Measurements from ENCODE around the gene EPB41L1. TPM values are rescaled to one million over a fixed set of nuclear protein-coding genes. Genes with fewer than 3 reads are reported as not detected.

The EPB41L1 gene
- total and polyA plus RNA-seq, 4 experiments from 2014 or later, result 0.17 to 0.30 TPM; not detected in 2

DNA sequence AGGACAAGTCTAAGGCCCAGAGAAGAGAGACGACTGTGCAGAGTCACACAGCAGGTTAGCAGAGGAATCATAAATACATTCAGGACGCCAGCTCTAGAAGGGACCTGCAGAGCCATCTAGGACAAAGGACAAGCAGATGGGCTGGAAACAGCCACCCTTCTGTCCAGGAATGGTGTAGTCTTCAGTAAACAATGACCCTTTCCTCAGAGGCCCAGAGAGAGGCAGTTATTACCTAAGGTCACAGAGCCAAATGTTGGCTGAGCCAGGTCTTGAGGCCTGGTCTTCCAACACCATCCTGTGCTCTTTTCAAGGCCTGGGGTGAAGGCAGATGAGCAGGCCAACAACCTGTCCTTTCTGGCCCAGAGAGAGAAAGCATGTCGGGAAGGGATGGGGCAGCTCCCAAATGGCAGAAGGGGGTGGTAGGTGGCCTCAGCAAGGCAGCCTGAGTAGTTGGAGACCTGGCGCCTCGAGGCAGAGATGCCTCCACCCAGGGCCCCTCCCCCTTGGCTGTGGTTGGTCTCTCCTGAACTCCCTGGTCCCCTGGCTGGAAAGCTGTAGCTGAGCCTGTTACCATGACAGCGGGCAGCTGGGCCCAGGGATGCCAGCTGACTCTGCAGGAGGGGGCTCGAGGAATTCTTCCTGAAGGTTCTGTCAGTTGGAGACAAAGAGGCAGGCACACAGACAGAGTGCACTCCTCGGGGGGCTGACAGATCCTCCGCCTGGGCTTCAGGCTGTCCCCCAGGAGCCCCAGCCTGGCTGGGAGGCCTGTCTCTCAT is 24.8 kb downstream of the EPB41L1 start:
- Histone ChIP-seq H3K4me3 (ENCODE audit: low read length in 2 of 2) (no peak overlapping the region), H3K27ac (ENCODE audit: low read depth, low read length) (no peak overlapping the region), H3K9me3 (ENCODE audit: control insufficient read depth in 1 of 2, low read length in 2 of 2) (no peaks in the 10 kb centered on the region), H3K4me1 (ENCODE audit: insufficient read depth, low read length) (no peaks in the 10 kb centered on the region), H3K36me3 (ENCODE audit: insufficient read depth, low read length) (no peaks in the 10 kb centered on the region), H3K27me3 (ENCODE audit: insufficient read depth, low read length) (no peaks in the 10 kb centered on the region)
- Mint-ChIP-seq H3K27ac (no peak overlapping the region), H3K36me3 (no peaks in the 10 kb centered on the region), H3K27me3 (peaks cover 0 to 4% of the 10 kb centered on the region in 2 donors), H3K4me3 (no peak overlapping the region), H3K9me3 (no peaks in the 10 kb centered on the region), H3K4me1 (no peaks in the 10 kb centered on the region)
- DNase-seq, result no peak
- POLR2A ChIA-PET (ENCODE audit: partially characterized antibody), result no interaction called here
- CTCF ChIA-PET (ENCODE audit: partially characterized antibody), result interaction anchor here (1.3 kb wide), 1 partner anchor 23 kb away, joined by 4 read pairs; no protein-coding TSS in a partner anchor
- intact Hi-C loops (cut with micrococcal nuclease), result no loop called here

- Histone ChIP-seq H3K27me3 (ENCODE audit: insufficient read depth, low read length) (no peaks in the 10 kb centered on the region), H3K4me1 (ENCODE audit: insufficient read depth, low read length) (no peaks in the 10 kb centered on the region), H3K9me3 (ENCODE audit: control insufficient read depth in 1 of 2, low read length in 2 of 2) (no peaks in the 10 kb centered on the region), H3K36me3 (ENCODE audit: insufficient read depth, low read length) (no peaks in the 10 kb centered on the region), H3K4me3 (ENCODE audit: low read length in 2 of 2) (no peak overlapping the region), H3K27ac (ENCODE audit: low read depth, low read length) (no peak overlapping the region)
- DNase-seq, result no peak
- peaks cover 0 to 4% of the 10 kb centered on the region in 2 donors for H3K27me3 Mint-ChIP-seq
- no peaks in the 10 kb centered on the region for H3K4me1 Mint-ChIP-seq
- CTCF ChIA-PET (ENCODE audit: partially characterized antibody), result interaction anchor here (1.3 kb wide), 2 partner anchors 19 to 22 kb away, joined by 3 to 4 read pairs; no protein-coding TSS in a partner anchor
- peak overlapping the region in 1 of 7 donors; percentile 15 for H3K27ac Mint-ChIP-seq
- no peak overlapping the region for H3K4me3 Mint-ChIP-seq
- POLR2A ChIA-PET (ENCODE audit: partially characterized antibody), result no interaction called here
- H3K9me3 Mint-ChIP-seq, result no peaks in the 10 kb centered on the region
- H3K36me3 Mint-ChIP-seq, result no peaks in the 10 kb centered on the region
- intact Hi-C loops (cut with micrococcal nuclease), result no loop called here
These were observed 25.8 kb downstream of the EPB41L1 start for GRCh38 chr20:36180323-36180722.

DNA sequence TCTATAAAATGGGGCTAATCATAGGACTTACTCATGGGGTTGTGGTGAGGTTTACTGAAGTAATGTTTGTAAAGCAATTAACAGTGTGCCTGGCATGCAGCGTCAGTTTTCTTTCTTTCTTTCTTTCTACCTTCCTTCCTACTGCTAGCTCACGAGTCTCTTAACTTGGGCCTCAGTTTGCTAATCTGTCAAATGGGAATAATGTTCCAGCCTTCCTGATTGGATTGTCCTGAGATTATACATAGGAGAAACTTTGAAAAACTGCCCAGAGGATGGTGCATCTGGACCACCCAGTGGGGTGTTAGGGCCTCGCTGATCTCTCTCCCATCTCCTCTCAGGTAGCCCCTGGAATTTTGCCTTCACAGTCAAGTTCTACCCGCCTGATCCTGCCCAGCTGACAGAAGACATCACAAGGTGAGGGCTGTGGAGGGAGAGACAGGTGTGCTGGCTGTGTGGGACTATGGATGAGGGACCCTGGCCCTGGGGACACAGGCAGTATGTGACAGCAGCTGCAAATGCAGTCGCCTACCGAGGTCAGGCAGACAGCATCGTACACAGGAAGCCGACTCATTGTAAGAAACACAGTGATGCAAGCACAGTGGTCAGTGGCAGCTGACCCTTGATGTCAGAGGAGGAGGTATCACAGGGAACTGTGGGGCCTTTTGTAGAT is 27.5 kb downstream of the EPB41L1 start:
- intact Hi-C loops (cut with micrococcal nuclease), result no loop called here
- Histone ChIP-seq H3K27ac (ENCODE audit: low read depth, low read length) (no peak overlapping the region), H3K36me3 (ENCODE audit: insufficient read depth, low read length) (no peaks in the 10 kb centered on the region), H3K9me3 (ENCODE audit: control insufficient read depth in 1 of 2, low read length in 2 of 2) (no peaks in the 10 kb centered on the region), H3K4me1 (ENCODE audit: insufficient read depth, low read length) (no peaks in the 10 kb centered on the region), H3K4me3 (ENCODE audit: low read length in 2 of 2) (no peak overlapping the region), H3K27me3 (ENCODE audit: insufficient read depth, low read length) (no peaks in the 10 kb centered on the region)
- Mint-ChIP-seq H3K36me3 (no peaks in the 10 kb centered on the region), H3K9me3 (no peaks in the 10 kb centered on the region), H3K27me3 (no peaks in the 10 kb centered on the region), H3K27ac (peak overlapping the region in 1 of 7 donors; percentile 49), H3K4me3 (no peak overlapping the region), H3K4me1 (no peaks in the 10 kb centered on the region)
- ChIA-PET POLR2A (ENCODE audit: partially characterized antibody) (no interaction called here), CTCF (ENCODE audit: partially characterized antibody) (interaction anchor here (0.9 kb wide), 1 partner anchor 18 kb away, joined by 3 read pairs; no protein-coding TSS in a partner anchor)
- DNase-seq, result no peak

- ChIA-PET CTCF (ENCODE audit: partially characterized antibody) (interaction anchor here (0.9 kb wide), 1 partner anchor 17 kb away, joined by 3 read pairs; no protein-coding TSS in a partner anchor), POLR2A (ENCODE audit: partially characterized antibody) (no interaction called here)
- H3K27ac ChIP-seq (ENCODE audit: low read depth, low read length), result no peak overlapping the region
- no peaks in the 10 kb centered on the region for H3K4me1 Mint-ChIP-seq
- H3K27me3 Mint-ChIP-seq, result no peaks in the 10 kb centered on the region
- no peak overlapping the region for H3K4me3 ChIP-seq (ENCODE audit: low read length in 2 of 2)
- no peaks in the 10 kb centered on the region for H3K9me3 ChIP-seq (ENCODE audit: control insufficient read depth in 1 of 2, low read length in 2 of 2)
- H3K36me3 ChIP-seq (ENCODE audit: insufficient read depth, low read length), result no peaks in the 10 kb centered on the region
- H3K9me3 Mint-ChIP-seq, result no peaks in the 10 kb centered on the region
- H3K27ac Mint-ChIP-seq, result no peak overlapping the region
- no peak overlapping the region for H3K4me3 Mint-ChIP-seq
- no peaks in the 10 kb centered on the region for H3K4me1 ChIP-seq (ENCODE audit: insufficient read depth, low read length)
- H3K27me3 ChIP-seq (ENCODE audit: insufficient read depth, low read length), result no peaks in the 10 kb centered on the region
- H3K36me3 Mint-ChIP-seq, result no peaks in the 10 kb centered on the region
- no peak for DNase-seq
- intact Hi-C loops (cut with micrococcal nuclease), result no loop called here
These were observed 28.1 kb downstream of the EPB41L1 start for GRCh38 chr20:36182604-36183154.

DNA sequence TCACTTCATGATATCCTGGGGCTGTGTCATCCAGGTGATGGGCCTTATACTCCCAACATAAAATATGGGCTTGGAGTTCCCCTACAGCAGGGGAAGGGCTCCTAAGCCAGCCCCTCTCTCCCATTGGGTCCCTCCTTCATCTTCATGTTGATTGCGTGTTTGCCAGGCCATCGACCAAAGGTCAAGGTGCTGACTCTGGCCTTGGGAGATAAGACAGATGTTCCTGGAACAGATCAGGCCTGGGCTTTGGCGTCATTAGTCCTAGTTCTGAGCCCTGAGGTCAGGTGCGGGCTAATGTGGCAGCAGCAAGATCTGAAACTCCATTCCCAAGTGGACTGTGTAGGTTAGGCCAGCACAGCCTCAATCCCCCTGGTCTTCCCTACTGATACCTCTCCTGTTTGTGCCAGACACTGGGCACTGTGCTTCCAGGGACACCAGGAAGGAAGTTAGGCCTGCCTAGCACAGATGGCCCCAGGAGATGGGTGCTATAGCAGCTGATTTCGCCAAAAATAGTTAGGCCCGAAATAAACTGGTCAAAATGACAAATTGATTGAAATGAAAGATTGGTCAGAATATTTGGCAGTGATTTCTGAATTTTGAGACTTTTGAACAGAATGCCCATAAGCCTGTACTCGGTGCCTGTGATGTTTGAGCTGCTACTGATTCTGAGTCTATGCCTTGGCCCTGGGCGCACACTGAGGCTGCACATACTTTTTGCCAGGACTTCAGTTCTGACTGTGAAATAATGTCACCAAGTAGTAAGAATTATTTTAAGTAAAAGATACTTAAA is 28.8 kb downstream of the EPB41L1 start:
- H3K36me3 Mint-ChIP-seq, result no peaks in the 10 kb centered on the region
- H3K4me3 ChIP-seq (ENCODE audit: low read length in 2 of 2), result no peak overlapping the region
- intact Hi-C loops (cut with micrococcal nuclease), result no loop called here
- no peaks in the 10 kb centered on the region for H3K9me3 ChIP-seq (ENCODE audit: control insufficient read depth in 1 of 2, low read length in 2 of 2)
- CTCF ChIA-PET (ENCODE audit: partially characterized antibody), result interaction anchor here (0.9 to 2.1 kb wide), 2 partner anchors 16 to 17 kb away, joined by 3 to 11 read pairs; no protein-coding TSS in a partner anchor
- no peak overlapping the region for H3K27ac Mint-ChIP-seq
- POLR2A ChIA-PET (ENCODE audit: partially characterized antibody), result no interaction called here
- no peak overlapping the region for H3K27ac ChIP-seq (ENCODE audit: low read depth, low read length)
- H3K4me3 Mint-ChIP-seq, result no peak overlapping the region
- H3K36me3 ChIP-seq (ENCODE audit: insufficient read depth, low read length), result no peaks in the 10 kb centered on the region
- DNase-seq, result no peak
- H3K4me1 ChIP-seq (ENCODE audit: insufficient read depth, low read length), result no peaks in the 10 kb centered on the region
- no peaks in the 10 kb centered on the region for H3K4me1 Mint-ChIP-seq
- H3K27me3 Mint-ChIP-seq, result no peaks in the 10 kb centered on the region
- no peaks in the 10 kb centered on the region for H3K9me3 Mint-ChIP-seq
- no peaks in the 10 kb centered on the region for H3K27me3 ChIP-seq (ENCODE audit: insufficient read depth, low read length)

DNA sequence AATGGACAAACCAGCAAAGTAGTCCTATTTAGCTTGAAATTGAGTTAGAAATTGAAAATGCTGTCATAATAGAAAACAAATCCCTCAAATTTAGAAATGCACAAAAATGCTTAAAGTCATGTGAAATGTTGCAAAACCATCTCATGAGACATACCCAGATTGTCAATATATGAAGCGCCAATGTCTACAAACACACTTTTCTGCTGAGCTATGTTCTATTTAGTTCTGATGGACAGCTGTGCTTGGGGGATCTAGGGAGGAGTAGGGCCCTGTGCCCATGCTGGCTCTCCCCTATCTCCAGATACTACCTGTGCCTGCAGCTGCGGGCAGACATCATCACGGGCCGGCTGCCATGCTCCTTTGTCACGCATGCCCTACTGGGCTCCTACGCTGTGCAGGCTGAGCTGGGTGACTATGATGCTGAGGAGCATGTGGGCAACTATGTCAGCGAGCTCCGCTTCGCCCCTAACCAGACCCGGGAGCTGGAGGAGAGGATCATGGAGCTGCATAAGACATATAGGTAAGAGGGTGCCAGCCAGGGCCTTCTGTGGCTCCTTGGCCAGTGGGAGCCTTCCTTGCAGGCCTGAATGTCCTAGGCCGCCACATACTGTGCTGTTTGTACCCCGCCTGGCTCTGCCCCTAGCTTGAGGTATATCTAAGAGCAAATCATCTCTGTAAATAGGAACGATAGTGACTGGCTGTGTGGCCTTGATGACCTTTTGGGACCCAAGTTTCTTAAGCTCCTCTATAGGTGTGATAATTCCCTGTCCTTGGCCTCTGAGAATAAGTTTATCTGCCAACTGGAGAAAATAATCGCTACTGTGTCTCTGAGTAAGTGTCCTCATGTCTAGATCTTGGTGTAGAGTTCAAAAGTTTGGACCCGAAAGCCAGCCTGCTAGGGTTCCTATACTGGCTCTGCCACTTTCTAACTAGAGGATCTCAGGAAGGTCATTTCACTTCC is 30.6 kb downstream of the EPB41L1 start:
- Mint-ChIP-seq H3K4me3 (no peak overlapping the region), H3K27me3 (no peaks in the 10 kb centered on the region), H3K36me3 (no peaks in the 10 kb centered on the region), H3K4me1 (no peaks in the 10 kb centered on the region), H3K27ac (no peak overlapping the region), H3K9me3 (no peaks in the 10 kb centered on the region)
- H3K9me3 ChIP-seq (ENCODE audit: control insufficient read depth in 1 of 2, low read length in 2 of 2), result no peaks in the 10 kb centered on the region
- H3K27me3 ChIP-seq (ENCODE audit: insufficient read depth, low read length), result no peaks in the 10 kb centered on the region
- H3K4me1 ChIP-seq (ENCODE audit: insufficient read depth, low read length), result no peaks in the 10 kb centered on the region
- POLR2A ChIA-PET (ENCODE audit: partially characterized antibody), result no interaction called here
- no peak overlapping the region for H3K27ac ChIP-seq (ENCODE audit: low read depth, low read length)
- H3K36me3 ChIP-seq (ENCODE audit: insufficient read depth, low read length), result no peaks in the 10 kb centered on the region
- intact Hi-C loops (cut with micrococcal nuclease), result no loop called here
- CTCF ChIA-PET (ENCODE audit: partially characterized antibody), result interaction anchor here (1.4 to 2.1 kb wide), 2 partner anchors 12 to 15 kb away, joined by 7 to 11 read pairs; no protein-coding TSS in a partner anchor
- no peak for DNase-seq
- no peak overlapping the region for H3K4me3 ChIP-seq (ENCODE audit: low read length in 2 of 2)
